Effector memory CD8-positive, alpha-beta T cell (primary cell): ENCODE measurements around the gene FBN1.

Experiments used
- ATAC-seq: fragments of 150-1000 bp; cut with Tn5 transposase; replicated peaks from 2 replicates; pipeline ENCODE4 v1.10.0; 2021; ENCODE audit warnings: mild to moderate bottlenecking, moderate library complexity
- DNase-seq, 3 experiments: peaks; one replicate each; pipeline ENCODE4 v3.0.0; 2021
- H3K27ac Mint-ChIP-seq, 2 donors: one replicate each; pipeline ENCODE4 v1.8.0; 2022; ENCODE audit warnings: mild to moderate bottlenecking in 2 of 2, mixed read lengths in 2 of 2, moderate library complexity in 2 of 2
- H3K27me3 Mint-ChIP-seq, 2 donors: one replicate each; pipeline ENCODE4 v1.8.0; 2022; ENCODE audit warnings: mixed read lengths in 2 of 2
- H3K36me3 Mint-ChIP-seq: one replicate; pipeline ENCODE4 v1.8.0; 2022; ENCODE audit warnings: mild to moderate bottlenecking, moderate library complexity, mixed read lengths; ENCODE audit not compliant: insufficient read depth
- H3K4me1 Mint-ChIP-seq, 2 donors: one replicate each; pipeline ENCODE4 v1.8.0; 2022; ENCODE audit warnings: low read depth in 2 of 2, mixed read lengths in 2 of 2
- H3K4me3 Mint-ChIP-seq, 2 donors: one replicate each; pipeline ENCODE4 v1.8.0; 2022; ENCODE audit warnings: mild to moderate bottlenecking in 2 of 2, mixed read lengths in 2 of 2, moderate library complexity in 2 of 2
- H3K9me3 Mint-ChIP-seq, 2 donors: one replicate each; pipeline ENCODE4 v1.8.0; 2022; ENCODE audit warnings: mixed read lengths in 2 of 2

The FBN1 gene

GRCh38 chr15:48479751-48480150 is 165.8 kb downstream of the FBN1 start:
- DNase-seq (no peak), ATAC-seq (no peak)
- Mint-ChIP-seq H3K9me3 (no peaks in the 10 kb centered on the region), H3K27me3 (peaks cover 0 to 9% of the 10 kb centered on the region in 2 donors), H3K27ac (no peak overlapping the region), H3K36me3 (no peaks in the 10 kb centered on the region), H3K4me1 (no peaks in the 10 kb centered on the region), H3K4me3 (no peak overlapping the region)

GRCh38 chr15:48478581-48478980 is 166.9 kb downstream of the FBN1 start:
- no peaks in the 10 kb centered on the region for H3K4me1 Mint-ChIP-seq
- H3K36me3 Mint-ChIP-seq = no peaks in the 10 kb centered on the region
- ATAC-seq = no peak
- no peak overlapping the region for H3K27ac Mint-ChIP-seq
- peaks cover 0 to 9% of the 10 kb centered on the region in 2 donors for H3K27me3 Mint-ChIP-seq
- no peak overlapping the region for H3K4me3 Mint-ChIP-seq
- no peaks in the 10 kb centered on the region for H3K9me3 Mint-ChIP-seq
- no peak for DNase-seq

GRCh38 chr15:48477795-48478360 is 167.6 kb downstream of the FBN1 start:
- Mint-ChIP-seq H3K36me3 (no peaks in the 10 kb centered on the region), H3K27ac (no peak overlapping the region), H3K27me3 (peaks cover 0 to 9% of the 10 kb centered on the region in 2 donors), H3K4me3 (no peak overlapping the region), H3K4me1 (no peaks in the 10 kb centered on the region), H3K9me3 (no peaks in the 10 kb centered on the region)
- ATAC-seq (no peak), DNase-seq (no peak)

GRCh38 chr15:48475600-48476395 is 169.7 kb downstream of the FBN1 start:
- Mint-ChIP-seq H3K27ac (no peak overlapping the region), H3K4me3 (no peak overlapping the region), H3K27me3 (peaks cover 0 to 9% of the 10 kb centered on the region in 2 donors), H3K36me3 (no peaks in the 10 kb centered on the region), H3K4me1 (no peaks in the 10 kb centered on the region), H3K9me3 (no peaks in the 10 kb centered on the region)
- no peak for DNase-seq
- no peak for ATAC-seq

- Mint-ChIP-seq H3K36me3 (no peaks in the 10 kb centered on the region), H3K27ac (no peak overlapping the region), H3K4me3 (no peak overlapping the region), H3K27me3 (peaks cover 0 to 9% of the 10 kb centered on the region in 2 donors), H3K4me1 (no peaks in the 10 kb centered on the region), H3K9me3 (no peaks in the 10 kb centered on the region)
- DNase-seq (no peak), ATAC-seq (no peak)
Observed at GRCh38 chr15:48473667-48474066, 171.8 kb downstream of the FBN1 start.

- ATAC-seq (no peak), DNase-seq (no peak)
- Mint-ChIP-seq H3K4me3 (no peak overlapping the region), H3K36me3 (no peaks in the 10 kb centered on the region), H3K9me3 (no peaks in the 10 kb centered on the region), H3K27me3 (peaks cover 0 to 4% of the 10 kb centered on the region in 2 donors), H3K27ac (no peak overlapping the region), H3K4me1 (no peaks in the 10 kb centered on the region)
Observed at GRCh38 chr15:48472756-48473155, 172.8 kb downstream of the FBN1 start.

- no peak overlapping the region for H3K4me3 Mint-ChIP-seq
- no peak overlapping the region for H3K27ac Mint-ChIP-seq
- no peaks in the 10 kb centered on the region for H3K27me3 Mint-ChIP-seq
- no peak for DNase-seq
- H3K9me3 Mint-ChIP-seq = no peaks in the 10 kb centered on the region
- no peak for ATAC-seq
- no peaks in the 10 kb centered on the region for H3K36me3 Mint-ChIP-seq
- no peaks in the 10 kb centered on the region for H3K4me1 Mint-ChIP-seq
Observed at GRCh38 chr15:48471073-48471472, 174.4 kb downstream of the FBN1 start.

GRCh38 chr15:48470096-48470495 is 175.4 kb downstream of the FBN1 start:
- Mint-ChIP-seq H3K36me3 (no peaks in the 10 kb centered on the region), H3K27me3 (no peaks in the 10 kb centered on the region), H3K27ac (no peak overlapping the region), H3K4me3 (no peak overlapping the region), H3K4me1 (no peaks in the 10 kb centered on the region), H3K9me3 (no peaks in the 10 kb centered on the region)
- ATAC-seq (no peak), DNase-seq (no peak)

GRCh38 chr15:48469681-48470080 is 175.8 kb downstream of the FBN1 start:
- Mint-ChIP-seq H3K27me3 (no peaks in the 10 kb centered on the region), H3K27ac (no peak overlapping the region), H3K4me3 (no peak overlapping the region), H3K36me3 (no peaks in the 10 kb centered on the region), H3K4me1 (no peaks in the 10 kb centered on the region), H3K9me3 (no peaks in the 10 kb centered on the region)
- ATAC-seq (no peak), DNase-seq (no peak)

GRCh38 chr15:48469271-48469670 is 176.2 kb downstream of the FBN1 start:
- DNase-seq (no peak), ATAC-seq (no peak)
- Mint-ChIP-seq H3K27me3 (no peaks in the 10 kb centered on the region), H3K9me3 (no peaks in the 10 kb centered on the region), H3K27ac (no peak overlapping the region), H3K4me3 (no peak overlapping the region), H3K36me3 (no peaks in the 10 kb centered on the region), H3K4me1 (no peaks in the 10 kb centered on the region)

- Mint-ChIP-seq H3K4me3 (no peak overlapping the region), H3K9me3 (no peaks in the 10 kb centered on the region), H3K4me1 (no peaks in the 10 kb centered on the region), H3K27me3 (no peaks in the 10 kb centered on the region), H3K27ac (no peak overlapping the region), H3K36me3 (no peaks in the 10 kb centered on the region)
- ATAC-seq = no peak
- DNase-seq = no peak
Observed at GRCh38 chr15:48467801-48468200, 177.7 kb downstream of the FBN1 start.

- ATAC-seq = no peak
- no peaks in the 10 kb centered on the region for H3K27me3 Mint-ChIP-seq
- no peaks in the 10 kb centered on the region for H3K9me3 Mint-ChIP-seq
- no peaks in the 10 kb centered on the region for H3K36me3 Mint-ChIP-seq
- H3K4me1 Mint-ChIP-seq = no peaks in the 10 kb centered on the region
- DNase-seq = no peak
- H3K4me3 Mint-ChIP-seq = no peak overlapping the region
- no peak overlapping the region for H3K27ac Mint-ChIP-seq
Observed at GRCh38 chr15:48466820-48467219, 178.7 kb downstream of the FBN1 start.

GRCh38 chr15:48466079-48466478 is 179.4 kb downstream of the FBN1 start:
- no peaks in the 10 kb centered on the region for H3K4me1 Mint-ChIP-seq
- no peaks in the 10 kb centered on the region for H3K36me3 Mint-ChIP-seq
- ATAC-seq = no peak
- no peak for DNase-seq
- H3K27ac Mint-ChIP-seq = no peak overlapping the region
- no peaks in the 10 kb centered on the region for H3K27me3 Mint-ChIP-seq
- no peak overlapping the region for H3K4me3 Mint-ChIP-seq
- no peaks in the 10 kb centered on the region for H3K9me3 Mint-ChIP-seq

- Mint-ChIP-seq H3K9me3 (no peaks in the 10 kb centered on the region), H3K4me1 (no peaks in the 10 kb centered on the region), H3K27ac (no peak overlapping the region), H3K27me3 (no peaks in the 10 kb centered on the region), H3K36me3 (no peaks in the 10 kb centered on the region), H3K4me3 (no peak overlapping the region)
- DNase-seq = no peak
- no peak for ATAC-seq
Observed at GRCh38 chr15:48465410-48465809, 180.1 kb downstream of the FBN1 start.
